Left forelimb (tissue), 1 donor: ENCODE results near the gene TCP11.
A peak's percentile ranks its signal among the peaks of the same experiment; 100 is the strongest.

Experiments used
- DNase-seq: peaks from one replicate; pipeline ENCODE4 v3.0.0-alpha.2; 2018; ENCODE audit warnings: low spot score

Gene TCP11

DNA sequence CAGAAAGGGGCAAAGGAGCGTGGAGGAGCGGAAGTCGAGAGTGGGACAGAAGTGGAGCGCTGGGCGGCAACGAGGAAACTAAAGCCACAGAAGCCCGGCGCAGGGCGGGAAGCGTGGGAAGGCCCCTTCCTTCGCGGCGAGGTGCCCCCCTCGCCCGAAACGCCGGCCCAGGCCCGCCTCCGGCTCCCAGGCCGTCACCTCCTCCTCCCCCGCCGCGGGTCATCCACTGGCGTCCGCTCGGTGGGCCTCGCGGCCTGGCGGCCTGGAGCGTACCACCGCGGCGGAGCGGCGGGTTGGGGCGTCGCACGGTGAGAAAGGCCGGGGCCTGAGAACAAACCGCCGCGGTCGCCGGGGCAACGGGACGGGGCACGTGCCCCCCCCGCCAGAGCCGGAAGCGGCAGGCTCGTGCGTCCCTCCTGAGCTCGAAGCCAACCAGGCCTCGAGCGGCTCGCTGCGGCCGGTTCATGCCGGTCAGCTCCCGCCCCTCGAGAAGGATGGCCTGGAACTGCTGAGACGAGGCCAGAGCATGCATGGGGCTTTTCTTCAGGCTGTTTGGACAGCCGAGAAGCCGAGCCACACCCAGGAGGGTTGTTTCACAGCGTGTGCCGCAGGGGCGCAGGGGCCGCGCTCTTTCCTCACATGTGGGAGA, at the start of gene TCP11:
Gene TCP11, minus strand, starts transcription at position 333 of the 649 bp plus-strand sequence. CDS start 469 bp downstream, outside the sequence.
- DNase-seq = peak; percentile 71

GRCh38 chr6:35190306-35190705, 49.2 kb upstream of the TCP11 start:
- DNase-seq = no peak

DNA sequence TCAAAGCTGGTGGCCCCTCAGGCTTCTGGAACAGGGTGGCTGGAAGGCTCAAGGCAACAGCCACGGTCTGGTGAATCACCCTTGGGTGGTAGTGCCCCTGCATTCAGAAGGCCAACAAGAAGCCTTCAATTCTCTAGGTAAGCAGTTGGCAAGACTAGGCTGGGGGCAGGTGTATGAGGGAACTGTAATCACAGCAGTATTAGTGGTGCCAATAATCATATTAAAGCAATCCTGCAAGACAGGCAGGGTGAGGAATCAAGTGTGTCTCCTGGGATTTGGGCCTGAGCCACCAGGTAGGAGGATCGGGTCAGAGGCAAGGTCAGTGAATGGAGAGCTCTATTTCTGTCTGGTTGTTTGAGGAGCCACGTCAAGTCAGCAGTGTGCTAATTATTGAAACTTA, 47.7 kb upstream of the TCP11 start:
- no peak for DNase-seq

DNA sequence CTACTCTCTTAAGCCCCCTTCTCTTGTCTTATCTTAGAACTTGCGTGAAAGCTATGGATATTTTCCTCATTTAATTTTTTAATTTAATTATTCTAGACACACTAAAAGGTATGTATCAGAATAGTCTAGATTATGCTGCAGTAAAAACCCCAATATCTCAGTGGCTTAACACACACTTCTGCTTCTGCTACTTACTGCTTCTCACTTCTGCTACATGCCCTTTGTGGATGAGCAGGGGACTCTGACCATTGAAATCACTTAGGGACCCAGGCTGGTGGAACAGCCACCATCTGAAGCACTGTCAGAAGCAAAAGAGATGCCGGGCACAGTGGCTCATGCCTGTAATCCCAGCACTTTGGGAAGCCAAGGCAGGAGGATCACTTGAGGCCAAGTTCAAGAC, 45.4 kb upstream of the TCP11 start:
- no peak for DNase-seq

DNA sequence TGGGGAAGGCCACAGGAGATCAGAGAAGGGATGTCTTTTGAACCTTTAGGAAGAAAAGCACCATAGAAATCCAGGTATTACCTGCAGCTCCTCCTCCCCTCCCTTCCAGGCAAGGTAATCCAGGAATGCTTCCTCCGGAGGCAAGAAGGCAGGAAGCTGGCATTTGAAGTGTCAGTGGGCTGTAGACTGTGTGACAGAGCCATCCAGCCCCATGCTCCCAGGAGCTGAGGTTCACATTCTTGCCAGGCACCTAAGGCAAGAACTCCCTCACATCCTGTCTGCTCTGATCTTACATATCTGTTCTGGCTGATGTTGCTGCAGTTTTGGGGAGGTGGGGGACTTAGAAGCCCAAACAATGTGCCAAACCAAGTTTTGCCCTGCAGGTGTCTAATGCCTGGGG, 44.8 kb upstream of the TCP11 start:
- no peak for DNase-seq

DNA sequence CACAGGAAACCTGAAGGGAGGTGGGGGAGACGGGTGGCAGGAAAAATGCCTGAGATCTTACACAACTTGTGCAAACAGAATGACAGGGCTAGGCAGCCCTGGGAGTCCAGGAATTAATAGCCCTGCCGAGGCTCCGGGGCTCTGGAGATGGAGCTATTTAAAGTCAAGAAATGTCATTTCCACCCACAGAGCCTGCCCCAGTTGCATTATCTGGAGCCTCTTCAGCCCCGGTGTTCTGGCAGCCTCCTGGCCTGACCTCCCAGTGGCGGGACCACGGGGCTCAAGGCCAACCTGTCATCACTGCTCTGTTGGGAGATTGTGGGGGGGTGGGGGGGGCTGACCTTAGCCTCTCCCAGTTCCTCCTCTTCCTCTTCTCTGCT, 44.2 kb upstream of the TCP11 start:
- DNase-seq = no peak

DNA sequence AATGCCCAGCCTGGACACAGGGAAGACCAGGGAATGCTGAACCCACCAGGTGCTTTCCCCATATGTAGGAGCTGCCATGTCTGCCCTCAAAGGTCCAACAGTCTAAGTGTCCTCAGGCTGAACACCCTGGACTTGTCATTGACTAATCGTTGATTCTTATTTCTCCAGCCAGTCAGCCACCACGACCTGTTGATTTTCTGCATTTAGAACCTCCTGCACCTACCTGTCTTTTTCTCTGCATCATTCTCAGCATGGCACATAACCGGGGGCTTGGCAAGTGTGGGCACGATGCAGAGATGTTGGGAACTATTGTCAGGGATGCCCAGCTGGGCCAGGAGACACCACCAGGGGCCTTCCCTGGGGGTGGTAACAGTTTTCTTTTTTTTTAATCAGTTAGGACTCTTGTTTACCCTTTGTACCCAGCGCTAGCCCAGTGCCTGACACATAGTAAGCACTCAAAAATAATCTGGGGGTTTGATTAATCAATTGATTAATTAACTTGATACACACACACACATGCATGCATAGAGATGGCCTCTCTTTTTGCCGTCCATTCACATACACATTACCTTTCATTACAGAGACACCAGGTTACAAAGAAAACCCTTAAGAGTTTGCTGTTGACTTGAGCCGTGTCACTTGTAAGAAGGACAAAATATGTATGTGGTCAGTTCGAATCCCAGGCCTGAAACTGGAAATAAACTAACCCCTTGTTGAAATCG, 43.6 kb upstream of the TCP11 start:
- DNase-seq = no peak

DNA sequence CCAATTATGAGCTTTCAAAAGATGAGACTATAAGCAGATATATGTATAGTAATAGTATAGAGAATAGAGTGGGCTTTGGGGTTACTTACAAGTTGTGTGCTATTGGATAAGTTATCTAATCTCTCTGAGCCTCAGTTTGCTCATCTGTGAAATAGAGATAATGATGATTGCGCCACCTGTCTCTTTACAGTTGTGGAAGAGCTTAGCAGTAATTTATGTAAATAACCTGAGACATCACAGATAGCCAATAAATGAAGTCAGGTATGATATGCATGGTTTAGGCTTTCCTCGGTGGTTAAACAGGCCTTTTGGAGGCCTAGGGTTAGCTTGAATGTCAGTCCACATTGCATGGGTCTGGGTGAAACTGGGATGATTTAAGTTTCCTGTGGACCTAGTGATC, 42.8 kb upstream of the TCP11 start:
- DNase-seq = no peak

DNA sequence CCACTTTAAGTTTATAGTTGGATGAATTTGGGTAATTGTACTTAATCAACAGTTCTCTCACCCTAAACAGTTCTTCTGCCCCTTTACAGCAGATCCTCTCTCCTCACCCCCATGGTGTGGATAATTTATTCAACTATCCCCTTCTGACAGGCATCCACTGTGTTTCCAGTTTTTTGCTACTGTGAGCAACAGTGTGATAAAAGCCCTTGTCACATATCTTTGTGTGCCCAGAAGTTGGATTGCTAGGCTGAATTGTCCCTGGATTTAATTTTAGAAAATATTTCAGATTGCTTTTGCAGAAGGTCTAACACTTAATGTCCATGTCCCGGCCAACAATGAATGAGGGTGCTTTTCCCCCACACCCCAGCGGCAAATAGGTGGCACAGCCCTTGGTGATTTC, 42.1 kb upstream of the TCP11 start:
- DNase-seq = no peak

GRCh38 chr6:35181933-35182612, 40.9 kb upstream of the TCP11 start:
- DNase-seq = peak; percentile 75

DNA sequence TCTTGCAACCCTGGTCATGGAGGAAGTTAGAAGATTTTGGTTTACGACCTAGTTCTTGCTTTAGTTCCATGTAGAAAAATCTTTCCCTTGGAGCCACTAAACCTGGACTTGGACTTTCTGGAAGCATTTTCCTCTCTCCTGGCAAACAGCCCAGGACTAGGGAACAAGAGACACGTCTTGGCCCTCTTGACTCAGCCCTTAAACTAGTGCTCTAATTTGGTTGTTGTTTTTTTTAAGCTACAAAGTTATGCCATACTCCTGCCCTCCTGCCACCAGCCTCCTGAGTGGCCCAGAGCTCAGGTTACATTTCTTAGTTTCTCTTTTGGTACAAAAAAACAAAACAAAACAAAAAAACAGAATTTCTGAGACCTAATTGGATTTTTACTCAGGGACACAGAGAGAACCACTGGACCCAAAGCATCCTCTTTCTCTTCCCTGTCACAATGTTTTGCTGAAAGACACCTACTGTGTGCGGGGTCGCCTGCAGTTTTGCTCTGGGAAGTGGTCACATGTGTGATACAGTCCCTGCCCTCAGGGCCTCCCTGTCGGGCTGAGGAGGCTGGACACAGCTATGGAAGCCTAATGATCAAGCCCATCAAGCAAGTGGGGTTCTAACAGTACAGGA, 40.3 kb upstream of the TCP11 start:
- no peak for DNase-seq

DNA sequence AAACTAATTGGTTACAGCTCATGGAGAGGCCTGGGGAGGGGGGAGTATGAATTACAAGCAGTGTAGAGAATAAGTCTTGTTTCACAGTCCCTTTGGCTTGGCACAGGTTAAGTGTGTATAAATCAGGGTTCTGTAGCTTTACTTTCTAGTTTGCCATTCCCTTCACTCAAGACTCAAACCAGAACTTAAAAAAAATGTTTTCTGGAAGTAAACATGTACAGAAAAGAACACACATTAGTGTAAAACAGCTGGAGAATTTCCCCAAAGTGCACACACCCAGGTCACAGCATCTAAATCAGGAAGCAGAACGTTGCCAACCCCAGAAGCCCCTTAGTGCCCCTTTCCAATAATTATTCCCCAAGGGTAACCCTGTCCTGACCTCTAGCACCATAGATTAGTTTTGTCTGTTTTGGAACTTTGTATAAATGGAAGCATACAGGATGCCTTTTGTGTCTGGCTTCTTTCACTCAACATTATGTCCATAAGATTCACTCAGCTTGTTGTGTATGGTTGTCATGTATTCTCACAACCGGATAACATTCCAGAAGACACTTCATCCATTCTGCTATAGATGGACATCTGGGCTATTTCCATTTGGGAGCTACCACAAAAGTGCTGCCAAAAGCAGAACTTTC, 38.9 kb upstream of the TCP11 start:
- DNase-seq = no peak

DNA sequence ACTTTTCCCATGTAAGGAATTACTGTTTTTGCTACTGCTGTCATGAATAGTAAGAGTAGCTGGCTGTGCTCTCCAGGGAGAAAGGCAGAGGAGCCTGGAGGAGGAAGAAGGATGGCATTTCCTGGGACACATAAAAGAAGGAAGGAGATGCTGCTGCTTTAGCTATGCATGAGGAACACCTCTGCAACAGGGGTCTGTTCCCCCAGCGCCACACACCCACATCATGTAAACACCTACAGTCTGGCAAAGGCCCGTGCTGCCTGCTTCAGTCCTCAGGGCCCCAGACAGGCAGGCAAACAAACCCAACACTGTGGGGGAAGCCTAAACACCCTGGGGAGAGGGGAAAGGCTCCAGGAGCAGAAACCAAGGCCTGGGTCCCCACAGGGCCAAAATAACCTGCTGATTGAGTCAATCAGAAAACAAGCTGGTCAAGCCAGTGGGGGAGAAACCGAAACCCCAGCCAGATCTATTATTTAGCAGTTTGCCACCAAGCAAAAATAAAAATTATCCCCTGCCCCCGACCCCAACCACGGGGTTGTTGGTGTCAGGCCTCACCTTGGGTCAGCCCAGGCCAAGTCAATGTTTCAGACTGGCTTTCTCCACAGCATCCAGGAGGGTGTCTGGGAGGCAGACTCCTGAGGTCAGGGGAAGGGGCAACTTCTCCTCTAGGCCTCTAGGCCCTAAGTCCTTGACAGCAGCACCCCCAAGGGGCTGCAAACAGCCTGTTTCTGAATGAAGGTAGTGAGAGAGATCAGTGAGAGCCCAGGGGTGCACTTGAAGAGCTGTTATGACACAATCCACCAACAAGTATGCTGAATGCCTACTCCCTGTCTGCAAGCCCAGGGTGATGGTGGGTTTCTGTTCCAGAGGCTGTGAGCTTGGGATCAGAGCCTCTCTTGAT, 38.0 kb upstream of the TCP11 start:
- DNase-seq = peak; percentile 41

GRCh38 chr6:35178012-35178411, 36.9 kb upstream of the TCP11 start:
- DNase-seq = no peak

GRCh38 chr6:35177596-35177995, 36.5 kb upstream of the TCP11 start:
- peak; percentile 11 for DNase-seq

- DNase-seq = peak; percentile 31
Measured at GRCh38 chr6:35177157-35177556, 36.0 kb upstream of the TCP11 start.

DNA sequence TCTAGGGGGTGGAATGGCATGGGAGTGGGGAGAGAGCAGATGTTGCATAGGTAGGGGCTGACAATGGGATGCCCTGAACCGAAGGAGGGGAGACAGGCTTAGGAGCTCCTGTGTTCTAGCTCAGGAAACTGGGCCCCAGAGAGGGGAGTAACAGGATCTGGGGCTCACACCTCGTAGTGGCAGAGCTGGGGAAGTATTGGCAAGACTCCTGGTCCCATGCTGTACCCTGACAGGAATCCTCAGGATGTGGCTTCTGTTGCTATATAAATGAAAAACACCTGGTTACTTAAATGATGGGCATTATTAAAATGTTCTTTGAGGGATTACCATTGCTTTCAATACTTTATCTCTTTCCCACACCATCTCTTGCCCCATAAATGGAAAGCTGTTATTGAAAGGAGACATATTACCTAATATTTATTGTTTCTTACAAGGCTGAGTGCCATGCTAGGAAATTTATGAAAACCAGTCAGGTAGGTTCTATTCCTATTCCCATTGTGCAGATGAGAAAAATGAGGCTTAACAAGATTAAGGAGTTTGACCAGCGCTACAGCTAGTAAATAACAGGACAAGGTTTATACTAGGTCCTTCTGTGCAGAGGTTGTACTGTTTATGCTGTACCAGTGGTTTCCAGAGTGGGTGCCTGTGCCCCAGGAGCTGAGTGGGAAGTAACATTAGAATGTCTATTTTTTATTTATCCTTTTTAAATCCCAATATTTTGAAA, 35.3 kb upstream of the TCP11 start:
- DNase-seq = peak; percentile 26

- DNase-seq = no peak
Measured at GRCh38 chr6:35174501-35174900, 33.4 kb upstream of the TCP11 start.

GRCh38 chr6:35174088-35174434, 32.9 kb upstream of the TCP11 start:
- no peak for DNase-seq

- DNase-seq = peak; percentile 61
Measured at GRCh38 chr6:35173427-35174087, 32.4 kb upstream of the TCP11 start.
